Heart left ventricle (tissue), 16 donors: ENCODE results near the gene PIK3R2. TPM values are rescaled to one million over a fixed set of nuclear protein-coding genes. Genes with fewer than 3 reads are reported as not detected.
A peak's percentile ranks its signal among the peaks of the same experiment; 100 is the strongest.

ENCODE experiments used
- ATAC-seq, 4 donors: fragments of 200-7000 bp; cut with Tn5 transposase; one replicate each; pipeline ENCODE4 v1.9.1; 2020 to 2022; ENCODE audit warnings: moderate library complexity in 4 of 4, mild to moderate bottlenecking in 3 of 4, moderate number of reproducible peaks in 1 of 4
- DNase-seq, 5 donors: peaks; one replicate each; pipeline ENCODE4 v3.0.0-alpha.2; 2020
- H3K27ac ChIP-seq, 12 donors: fragments of 200-600 bp; sonication (generic) in 4 of 12; one replicate each; pipeline versions ENCODE4 v1.5.0 to v1.8.0; 2016 to 2022; ENCODE audit warnings: mild to moderate bottlenecking in 2 of 12
- H3K27me3 ChIP-seq, 9 donors: fragments of 200-600 bp; sonication (generic) in 2 of 9; one replicate each; pipeline versions ENCODE4 v1.5.1 to v1.8.0; 2016 to 2022; ENCODE audit warnings: mild to moderate bottlenecking in 3 of 9
- H3K36me3 ChIP-seq, 9 donors: fragments of 200-600 bp; sonication (generic) in 2 of 9; one replicate each; pipeline versions ENCODE4 v1.5.0 to v1.8.0; 2018 to 2022; ENCODE audit warnings: mild to moderate bottlenecking in 2 of 9
- H3K4me1 ChIP-seq, 12 donors: fragments of 200-600 bp; sonication (generic) in 4 of 12; one replicate each; pipeline versions ENCODE4 v1.5.0 to v1.8.0; 2016 to 2022; ENCODE audit warnings: mild to moderate bottlenecking in 3 of 12
- H3K4me3 ChIP-seq, 12 donors: fragments of 200-600 bp; sonication (generic) in 4 of 12; one replicate each; pipeline versions ENCODE4 v1.5.0 to v1.8.0; 2017 to 2022; ENCODE audit warnings: mild to moderate bottlenecking in 9 of 12, moderate library complexity in 4 of 12
- H3K9me3 ChIP-seq, 12 donors: fragments of 200-600 bp; sonication (generic) in 4 of 12; one replicate each; pipeline versions ENCODE4 v1.5.0 to v1.8.0; 2016 to 2022; ENCODE audit warnings: mild to moderate bottlenecking in 1 of 12
- CTCF ChIP-seq, 12 donors: fragments of 200-600 bp; sonication (generic) in 4 of 12; IDR thresholded peaks; one replicate each; pipeline versions ENCODE4 v1.5.0 to v1.8.0; 2018 to 2022; ENCODE audit warnings: antibody characterized with exemption in 12 of 12, mild to moderate bottlenecking in 5 of 12
- POLR2A ChIP-seq, 2 donors: fragments of 450-650 bp; IDR thresholded peaks; one replicate each; pipeline ENCODE4 v1.6.1; 2017; ENCODE audit warnings: antibody characterized with exemption in 2 of 2, mild to moderate bottlenecking in 2 of 2, moderate library complexity in 2 of 2
- WGBS, 4 donors: extraction: QIAGEN DNeasy Blood & Tissue Kit in 2 of 4; methylation state at CpG; one replicate each; pipeline versions ENCODE4 v1.1.5 to v1.1.7; 2013 to 2018; 5-methylcytosine and 5-hydroxymethylcytosine counted together
- intact Hi-C, 10 donors: fragments of 100-400 bp; cut with DNase I; formaldehyde crosslinking; loops; one replicate each; pipeline versions ENCODE4 v1.11.1 to v1.14.2; 2022
- polyA plus RNA-seq, 2 donors: library from polyadenylated mRNA; stranded (reverse); fragments of 200-250 nt; gene quantifications; one replicate each; pipeline ENCODE4 v1.2.3, GENCODE V29; 2013
- total RNA-seq, 9 donors: library from RNA; depleted of rRNA in 2 of 9; stranded (reverse); fragments of >200 nt in 2 of 9; fragmentation: NEBNext Ultra II Directional in 3 of 9; extraction: Animal tissue kit (Norgen Biotek cat#: 25700) in 3 of 9; gene quantifications; one replicate each; pipeline versions ENCODE4 v1.1.0 to v1.2.4, GENCODE V29; 2016 to 2023
- donor health status: ischemic (EF 13 %, LVEDD 7.1; RV severe dilation, severe dysfunction).
- donor health status: healthy with polysubstance abuse.
- donor health status: DM: no; HTN: yes; CAD: no.
- donor health status: DM: no; HTN: no; CAD: no.
- donor health status: ischemic (EF 25% LVEDD 6.9; RV normal size, moderate dysfunction).
- donor health status: ischemic (EF 25% LVEDD 5.7; RV mildly dilated, moderate dysfunction).
- donor health status: healthy.
- donor health status: DM: yes; HTN: yes; CAD: no.
- donor health status: ischemic (EF 35%, LVEDD 5.7; RV mildly dilated, moderate dysfunction).
- donor health status: nonischemic (EF 11% LVEDD 7.7; RV severe dilation, severe dysfunction).
- donor health status: DM: yes; HTN: yes; CAD: no.
- donor health status: PGD.
- donor health status: ischemic (EF 29% LVEDD 5.4; RV normal size, mild dysfunction).
- donor health status: nonischemic (EF 23%, LVEDD 6.1; RV moderate dilation, normal function).

PIK3R2 gene
- total and polyA plus RNA-seq, 11 donors, result 4.0 to 28.6 (median 23.4) TPM

- Histone ChIP-seq H3K27ac (peak overlapping the region; percentile 86 to 99 (median 95)), H3K4me3 (peak overlapping the region; percentile 81 to 98 (median 94)), H3K9me3 (no peaks in the 10 kb centered on the region), H3K36me3 (peaks cover 0 to 11% (median 0%) of the 10 kb centered on the region in 9 donors), H3K4me1 (peaks cover 8 to 51% (median 31%) of the 10 kb centered on the region in 12 donors), H3K27me3 (no peaks in the 10 kb centered on the region)
- intact Hi-C loops, result loop anchor here in 8 of 10 donors (1.0 to 10.0 kb wide), 6 partner anchors 36 to 149 kb away; partner anchors contain the start of genes ARRDC2 (in 1 of the 8) and MPV17L2 (in 1 of the 8)
- 1 to 3% (median 2%) methylated on average over 13 to 38 of the region's 38 CpGs for WGBS, 4 donors
- peak in 3 of 5 donors; percentile 28 to 49 (median 39) for DNase-seq
- peak in 1 of 4 donors; percentile 0 for ATAC-seq
- TF ChIP-seq POLR2A (IDR thresholded peaks at IDR 0.05), result no peak
- TF ChIP-seq CTCF (IDR thresholded peaks at IDR 0.05), result no peak
These were observed 682 bp downstream of the PIK3R2 start for GRCh38 chr19:18153556-18154134.

- Histone ChIP-seq H3K9me3 (no peaks in the 10 kb centered on the region), H3K4me1 (peaks cover 8 to 56% (median 35%) of the 10 kb centered on the region in 12 donors), H3K27me3 (no peaks in the 10 kb centered on the region), H3K4me3 (no peak overlapping the region), H3K36me3 (peaks cover 0 to 11% (median 0%) of the 10 kb centered on the region in 9 donors), H3K27ac (peak overlapping the region in 7 of 12 donors; percentile 20 to 91 (median 85))
- TF ChIP-seq CTCF (IDR thresholded peaks at IDR 0.05) (no peak), POLR2A (IDR thresholded peaks at IDR 0.05) (no peak)
- no peak for ATAC-seq
- WGBS, 4 donors, result 94 to 96% (median 96%) methylated on average over 13 to 43 of the region's 43 CpGs
- peak in 1 of 5 donors; percentile 34 for DNase-seq
- intact Hi-C loops, result loop anchor here in 2 of 10 donors (5.0 to 10.0 kb wide), 2 partner anchors 43 to 151 kb away; partner anchors contain the start of gene ARRDC2 (in 1 of the 2)
These were observed 2.4 kb downstream of the PIK3R2 start for GRCh38 chr19:18155095-18156087.

- ATAC-seq, result no peak
- DNase-seq, result no peak
- no peak for TF ChIP-seq POLR2A (IDR thresholded peaks at IDR 0.05)
- no peak for TF ChIP-seq CTCF (IDR thresholded peaks at IDR 0.05)
- no peaks in the 10 kb centered on the region for H3K27me3 ChIP-seq
- peak overlapping the region; percentile 47 to 91 (median 76) for H3K27ac ChIP-seq
- WGBS, 4 donors, result 93 to 98% (median 95%) methylated on average over 5 to 6 of the region's 6 CpGs
- H3K4me1 ChIP-seq, result peaks cover 8 to 64% (median 41%) of the 10 kb centered on the region in 12 donors
- peaks cover 0 to 11% (median 0%) of the 10 kb centered on the region in 9 donors for H3K36me3 ChIP-seq
- intact Hi-C loops, result loop anchor here in 2 of 10 donors (5.0 to 10.0 kb wide), 2 partner anchors 44 to 151 kb away; partner anchors contain the start of gene ARRDC2 (in 1 of the 2)
- no peaks in the 10 kb centered on the region for H3K9me3 ChIP-seq
- H3K4me3 ChIP-seq, result no peak overlapping the region
These were observed 3.3 kb downstream of the PIK3R2 start for GRCh38 chr19:18156268-18156667.
